Adipocyte (in vitro differentiated cells): ENCODE data around the gene DNAH6.

Source experiments
- DNase-seq: peaks from one replicate; pipeline ENCODE4 v3.0.0-alpha.2; 2015; ENCODE audit warnings: low read depth
- H3K27me3 ChIP-seq: replicated peaks from 2 replicates; pipeline ENCODE4 v1.7.0; 2013; ENCODE audit warnings: mild to moderate bottlenecking, low read length, moderate library complexity; ENCODE audit not compliant: control insufficient read depth, insufficient read depth
- H3K36me3 ChIP-seq: 2 replicates; pipeline ENCODE4 v1.7.0; 2013; ENCODE audit warnings: low read length, mild to moderate bottlenecking, moderate library complexity; ENCODE audit not compliant: control insufficient read depth, insufficient read depth, severe bottlenecking
- H3K4me1 ChIP-seq: 2 replicates; pipeline ENCODE4 v1.7.0; 2013; ENCODE audit warnings: mild to moderate bottlenecking, low read length, moderate library complexity; ENCODE audit not compliant: control insufficient read depth, insufficient read depth
- H3K4me3 ChIP-seq: 2 replicates; pipeline ENCODE4 v1.7.0; 2013; ENCODE audit warnings: mild to moderate bottlenecking, low read length, moderate library complexity
- H3K9ac ChIP-seq: 2 replicates; pipeline ENCODE4 v1.7.0; 2013; ENCODE audit warnings: mild to moderate bottlenecking, low read length, moderate library complexity
- H3K9me3 ChIP-seq: 2 replicates; pipeline ENCODE4 v1.7.0; 2013; ENCODE audit warnings: mild to moderate bottlenecking, low read length, moderate library complexity; ENCODE audit not compliant: control insufficient read depth

DNAH6 gene

GRCh38 chr2:84486441-84487115 is 29.7 kb upstream of the DNAH6 start:
- no peaks in the 10 kb centered on the region for H3K9me3 ChIP-seq
- H3K36me3 ChIP-seq = no peaks in the 10 kb centered on the region
- H3K4me3 ChIP-seq = no peak overlapping the region
- peak; percentile 62 for DNase-seq
- H3K27me3 ChIP-seq = no peaks in the 10 kb centered on the region
- H3K4me1 ChIP-seq = peaks cover 18% of the 10 kb centered on the region
- no peak overlapping the region for H3K9ac ChIP-seq

GRCh38 chr2:84487298-84487996 is 28.9 kb upstream of the DNAH6 start:
- Histone ChIP-seq H3K36me3 (no peaks in the 10 kb centered on the region), H3K27me3 (no peaks in the 10 kb centered on the region), H3K4me1 (peaks cover 18% of the 10 kb centered on the region), H3K9me3 (no peaks in the 10 kb centered on the region), H3K9ac (no peak overlapping the region), H3K4me3 (no peak overlapping the region)
- peak; percentile 30 for DNase-seq

GRCh38 chr2:84491256-84491655 is 25.0 kb upstream of the DNAH6 start:
- Histone ChIP-seq H3K9me3 (no peaks in the 10 kb centered on the region), H3K4me3 (no peak overlapping the region), H3K4me1 (peaks cover 16% of the 10 kb centered on the region), H3K27me3 (no peaks in the 10 kb centered on the region), H3K36me3 (no peaks in the 10 kb centered on the region), H3K9ac (no peak overlapping the region)
- no peak for DNase-seq

GRCh38 chr2:84491741-84492140 is 24.6 kb upstream of the DNAH6 start:
- Histone ChIP-seq H3K36me3 (no peaks in the 10 kb centered on the region), H3K9ac (no peak overlapping the region), H3K27me3 (no peaks in the 10 kb centered on the region), H3K9me3 (no peaks in the 10 kb centered on the region), H3K4me1 (peaks cover 12% of the 10 kb centered on the region), H3K4me3 (no peak overlapping the region)
- DNase-seq = no peak

- Histone ChIP-seq H3K4me1 (peaks cover 3% of the 10 kb centered on the region), H3K9ac (no peak overlapping the region), H3K27me3 (no peaks in the 10 kb centered on the region), H3K4me3 (no peak overlapping the region), H3K9me3 (no peaks in the 10 kb centered on the region), H3K36me3 (no peaks in the 10 kb centered on the region)
- peak; percentile 40 for DNase-seq
Observed at GRCh38 chr2:84492571-84492970, 23.7 kb upstream of the DNAH6 start.

- peak; percentile 83 for DNase-seq
- Histone ChIP-seq H3K9ac (no peak overlapping the region), H3K9me3 (no peaks in the 10 kb centered on the region), H3K27me3 (no peaks in the 10 kb centered on the region), H3K36me3 (no peaks in the 10 kb centered on the region), H3K4me1 (no peaks in the 10 kb centered on the region), H3K4me3 (no peak overlapping the region)
Observed at GRCh38 chr2:84493514-84493913, 22.8 kb upstream of the DNAH6 start.

GRCh38 chr2:84494070-84494469 is 22.2 kb upstream of the DNAH6 start:
- DNase-seq = no peak
- Histone ChIP-seq H3K27me3 (no peaks in the 10 kb centered on the region), H3K4me1 (no peaks in the 10 kb centered on the region), H3K9me3 (no peaks in the 10 kb centered on the region), H3K4me3 (no peak overlapping the region), H3K36me3 (no peaks in the 10 kb centered on the region), H3K9ac (no peak overlapping the region)

- H3K27me3 ChIP-seq = no peaks in the 10 kb centered on the region
- H3K9ac ChIP-seq = no peak overlapping the region
- H3K4me1 ChIP-seq = no peaks in the 10 kb centered on the region
- DNase-seq = peak; percentile 87
- H3K4me3 ChIP-seq = no peak overlapping the region
- H3K36me3 ChIP-seq = no peaks in the 10 kb centered on the region
- H3K9me3 ChIP-seq = no peaks in the 10 kb centered on the region
Observed at GRCh38 chr2:84495539-84496146, 20.7 kb upstream of the DNAH6 start.

GRCh38 chr2:84496386-84496785 is 19.9 kb upstream of the DNAH6 start:
- H3K36me3 ChIP-seq = no peaks in the 10 kb centered on the region

GRCh38 chr2:84497285-84497684 is 19.0 kb upstream of the DNAH6 start:
- no peaks in the 10 kb centered on the region for H3K36me3 ChIP-seq
- H3K4me1 ChIP-seq = no peaks in the 10 kb centered on the region
- H3K9ac ChIP-seq = no peak overlapping the region
- no peaks in the 10 kb centered on the region for H3K27me3 ChIP-seq
- no peaks in the 10 kb centered on the region for H3K9me3 ChIP-seq
- DNase-seq = no peak
- no peak overlapping the region for H3K4me3 ChIP-seq

More at GRCh38 chr2:84496386-84496785, 19.9 kb upstream of the DNAH6 start:
- Histone ChIP-seq H3K9me3 (no peaks in the 10 kb centered on the region), H3K27me3 (no peaks in the 10 kb centered on the region), H3K4me3 (no peak overlapping the region), H3K9ac (no peak overlapping the region), H3K4me1 (no peaks in the 10 kb centered on the region)
- DNase-seq = no peak

GRCh38 chr2:84498150-84498799 is 18.0 kb upstream of the DNAH6 start:
- no peaks in the 10 kb centered on the region for H3K36me3 ChIP-seq
- H3K27me3 ChIP-seq = no peaks in the 10 kb centered on the region
- no peaks in the 10 kb centered on the region for H3K4me1 ChIP-seq
- H3K9me3 ChIP-seq = no peaks in the 10 kb centered on the region
- no peak for DNase-seq
- H3K9ac ChIP-seq = no peak overlapping the region
- H3K4me3 ChIP-seq = no peak overlapping the region
